ENCODE data around the gene TJP1. TPM values are rescaled to one million over a fixed set of nuclear protein-coding genes. Genes with fewer than 3 reads are reported as not detected.
A peak's percentile ranks its signal among the peaks of the same experiment; 100 is the strongest.

TJP1 gene
- total and polyA plus RNA-seq, 5 donors from 2014 or later = 0.06 TPM; not detected in 4

- DNase-seq (no peak), ATAC-seq (ENCODE audit: low read depth in 2 of 2) (no peak)
- Mint-ChIP-seq H3K4me1 (peaks cover 0 to 3% (median 0%) of the 10 kb centered on the region in 4 donors), H3K36me3 (no peaks in the 10 kb centered on the region), H3K27ac (no peak overlapping the region), H3K9me3 (peaks cover 0 to 3% (median 0%) of the 10 kb centered on the region in 7 donors), H3K4me3 (no peak overlapping the region), H3K27me3 (peaks cover 16% of the 10 kb centered on the region)
- no peak overlapping the region for H3K27ac ChIP-seq (ENCODE audit: insufficient read depth, low read length, poor library complexity, severe bottlenecking)
- H3K9me3 ChIP-seq (ENCODE audit: control insufficient read depth in 2 of 2, low read length in 2 of 2) = no peaks in the 10 kb centered on the region
- no peaks in the 10 kb centered on the region for H3K4me1 ChIP-seq (ENCODE audit: control insufficient read depth, insufficient read depth, low read length, poor library complexity, severe bottlenecking)
- H3K27me3 ChIP-seq (ENCODE audit: control insufficient read depth, insufficient read depth, low read length) = no peaks in the 10 kb centered on the region
- H3K4me3 ChIP-seq (ENCODE audit: low read depth, low read length) = no peak overlapping the region
- H3K36me3 ChIP-seq (ENCODE audit: control insufficient read depth, insufficient read depth, low read length) = no peaks in the 10 kb centered on the region
Observed at GRCh38 chr15:29670998-29671981, 151.0 kb downstream of the TJP1 start.

- ATAC-seq (ENCODE audit: low read depth in 2 of 2) (no peak), DNase-seq (no peak)
- H3K9me3 Mint-ChIP-seq = peaks cover 0 to 3% (median 0%) of the 10 kb centered on the region in 7 donors
- Histone ChIP-seq H3K36me3 (ENCODE audit: control insufficient read depth, insufficient read depth, low read length) (no peaks in the 10 kb centered on the region), H3K27me3 (ENCODE audit: control insufficient read depth, insufficient read depth, low read length) (no peaks in the 10 kb centered on the region), H3K9me3 (ENCODE audit: control insufficient read depth in 2 of 2, low read length in 2 of 2) (no peaks in the 10 kb centered on the region), H3K27ac (ENCODE audit: insufficient read depth, low read length, poor library complexity, severe bottlenecking) (no peak overlapping the region), H3K4me1 (ENCODE audit: control insufficient read depth, insufficient read depth, low read length, poor library complexity, severe bottlenecking) (no peaks in the 10 kb centered on the region), H3K4me3 (ENCODE audit: low read depth, low read length) (no peak overlapping the region)
- no peak overlapping the region for H3K4me3 Mint-ChIP-seq
- no peaks in the 10 kb centered on the region for H3K36me3 Mint-ChIP-seq
- H3K4me1 Mint-ChIP-seq = peaks cover 0 to 3% (median 0%) of the 10 kb centered on the region in 4 donors
- no peak overlapping the region for H3K27ac Mint-ChIP-seq
- peaks cover 16% of the 10 kb centered on the region for H3K27me3 Mint-ChIP-seq
Observed at GRCh38 chr15:29670266-29670665, 152.0 kb downstream of the TJP1 start.

GRCh38 chr15:29669823-29670222 lies 152.4 kb downstream of the TJP1 start:
- Mint-ChIP-seq H3K9me3 (peaks cover 0 to 3% (median 0%) of the 10 kb centered on the region in 7 donors), H3K36me3 (no peaks in the 10 kb centered on the region), H3K4me1 (peaks cover 0 to 3% (median 0%) of the 10 kb centered on the region in 4 donors), H3K27me3 (peaks cover 16% of the 10 kb centered on the region), H3K27ac (peak overlapping the region in 1 of 3 donors; percentile 27), H3K4me3 (no peak overlapping the region)
- no peaks in the 10 kb centered on the region for H3K9me3 ChIP-seq (ENCODE audit: control insufficient read depth in 2 of 2, low read length in 2 of 2)
- H3K27me3 ChIP-seq (ENCODE audit: control insufficient read depth, insufficient read depth, low read length) = no peaks in the 10 kb centered on the region
- H3K4me3 ChIP-seq (ENCODE audit: low read depth, low read length) = no peak overlapping the region
- no peaks in the 10 kb centered on the region for H3K4me1 ChIP-seq (ENCODE audit: control insufficient read depth, insufficient read depth, low read length, poor library complexity, severe bottlenecking)
- no peak overlapping the region for H3K27ac ChIP-seq (ENCODE audit: insufficient read depth, low read length, poor library complexity, severe bottlenecking)
- ATAC-seq (ENCODE audit: low read depth in 2 of 2) (no peak), DNase-seq (no peak)
- H3K36me3 ChIP-seq (ENCODE audit: control insufficient read depth, insufficient read depth, low read length) = no peaks in the 10 kb centered on the region

GRCh38 chr15:29668120-29668602 lies 154.1 kb downstream of the TJP1 start:
- Histone ChIP-seq H3K4me3 (ENCODE audit: low read depth, low read length) (no peak overlapping the region), H3K4me1 (ENCODE audit: control insufficient read depth, insufficient read depth, low read length, poor library complexity, severe bottlenecking) (no peaks in the 10 kb centered on the region), H3K9me3 (ENCODE audit: control insufficient read depth in 2 of 2, low read length in 2 of 2) (no peaks in the 10 kb centered on the region), H3K27ac (ENCODE audit: insufficient read depth, low read length, poor library complexity, severe bottlenecking) (no peak overlapping the region), H3K36me3 (ENCODE audit: control insufficient read depth, insufficient read depth, low read length) (no peaks in the 10 kb centered on the region), H3K27me3 (ENCODE audit: control insufficient read depth, insufficient read depth, low read length) (no peaks in the 10 kb centered on the region)
- no peak for ATAC-seq (ENCODE audit: low read depth in 2 of 2)
- Mint-ChIP-seq H3K9me3 (peaks cover 0 to 3% (median 0%) of the 10 kb centered on the region in 7 donors), H3K27me3 (peaks cover 7% of the 10 kb centered on the region), H3K4me1 (peaks cover 0 to 3% (median 0%) of the 10 kb centered on the region in 4 donors), H3K4me3 (no peak overlapping the region), H3K27ac (no peak overlapping the region), H3K36me3 (no peaks in the 10 kb centered on the region)
- DNase-seq = peak in 1 of 3 donors; percentile 33

- ATAC-seq (ENCODE audit: low read depth in 2 of 2) (no peak), DNase-seq (no peak)
- Histone ChIP-seq H3K27me3 (ENCODE audit: control insufficient read depth, insufficient read depth, low read length) (no peaks in the 10 kb centered on the region), H3K4me1 (ENCODE audit: control insufficient read depth, insufficient read depth, low read length, poor library complexity, severe bottlenecking) (no peaks in the 10 kb centered on the region), H3K9me3 (ENCODE audit: control insufficient read depth in 2 of 2, low read length in 2 of 2) (no peaks in the 10 kb centered on the region), H3K4me3 (ENCODE audit: low read depth, low read length) (no peak overlapping the region), H3K27ac (ENCODE audit: insufficient read depth, low read length, poor library complexity, severe bottlenecking) (no peak overlapping the region), H3K36me3 (ENCODE audit: control insufficient read depth, insufficient read depth, low read length) (no peaks in the 10 kb centered on the region)
- H3K36me3 Mint-ChIP-seq = no peaks in the 10 kb centered on the region
- no peak overlapping the region for H3K4me3 Mint-ChIP-seq
- peaks cover 6% of the 10 kb centered on the region for H3K27me3 Mint-ChIP-seq
- H3K27ac Mint-ChIP-seq = no peak overlapping the region
- peaks cover 0 to 2% (median 0%) of the 10 kb centered on the region in 4 donors for H3K4me1 Mint-ChIP-seq
- H3K9me3 Mint-ChIP-seq = peaks cover 0 to 2% (median 0%) of the 10 kb centered on the region in 7 donors
Observed at GRCh38 chr15:29666241-29666640, 156.0 kb downstream of the TJP1 start.

GRCh38 chr15:29665444-29666003 lies 156.7 kb downstream of the TJP1 start:
- Mint-ChIP-seq H3K36me3 (no peaks in the 10 kb centered on the region), H3K4me1 (peaks cover 0 to 2% (median 0%) of the 10 kb centered on the region in 4 donors), H3K4me3 (no peak overlapping the region), H3K27me3 (peaks cover 3% of the 10 kb centered on the region), H3K9me3 (peaks cover 0 to 2% (median 0%) of the 10 kb centered on the region in 7 donors), H3K27ac (no peak overlapping the region)
- no peaks in the 10 kb centered on the region for H3K36me3 ChIP-seq (ENCODE audit: control insufficient read depth, insufficient read depth, low read length)
- H3K4me1 ChIP-seq (ENCODE audit: control insufficient read depth, insufficient read depth, low read length, poor library complexity, severe bottlenecking) = no peaks in the 10 kb centered on the region
- DNase-seq (no peak), ATAC-seq (ENCODE audit: low read depth in 2 of 2) (no peak)
- no peaks in the 10 kb centered on the region for H3K27me3 ChIP-seq (ENCODE audit: control insufficient read depth, insufficient read depth, low read length)
- H3K4me3 ChIP-seq (ENCODE audit: low read depth, low read length) = no peak overlapping the region
- no peaks in the 10 kb centered on the region for H3K9me3 ChIP-seq (ENCODE audit: control insufficient read depth in 2 of 2, low read length in 2 of 2)
- no peak overlapping the region for H3K27ac ChIP-seq (ENCODE audit: insufficient read depth, low read length, poor library complexity, severe bottlenecking)

- Mint-ChIP-seq H3K27ac (peak overlapping the region in 1 of 3 donors; percentile 3), H3K9me3 (peaks cover 0 to 1% (median 0%) of the 10 kb centered on the region in 7 donors), H3K27me3 (no peaks in the 10 kb centered on the region), H3K4me1 (peaks cover 0 to 2% (median 0%) of the 10 kb centered on the region in 4 donors), H3K4me3 (no peak overlapping the region), H3K36me3 (no peaks in the 10 kb centered on the region)
- no peak for DNase-seq
- H3K27ac ChIP-seq (ENCODE audit: insufficient read depth, low read length, poor library complexity, severe bottlenecking) = no peak overlapping the region
- H3K4me1 ChIP-seq (ENCODE audit: control insufficient read depth, insufficient read depth, low read length, poor library complexity, severe bottlenecking) = no peaks in the 10 kb centered on the region
- ATAC-seq (ENCODE audit: low read depth in 2 of 2) = no peak
- no peak overlapping the region for H3K4me3 ChIP-seq (ENCODE audit: low read depth, low read length)
- no peaks in the 10 kb centered on the region for H3K27me3 ChIP-seq (ENCODE audit: control insufficient read depth, insufficient read depth, low read length)
- no peaks in the 10 kb centered on the region for H3K9me3 ChIP-seq (ENCODE audit: control insufficient read depth in 2 of 2, low read length in 2 of 2)
- no peaks in the 10 kb centered on the region for H3K36me3 ChIP-seq (ENCODE audit: control insufficient read depth, insufficient read depth, low read length)
Observed at GRCh38 chr15:29664406-29664805, 157.9 kb downstream of the TJP1 start.

All from CD4-positive, CD25-positive, alpha-beta regulatory T cell (primary cell).